Activated naive CD4-positive, alpha-beta T cell treated with Interleukin-2 at 50 U/mL for 16 hours (primary cell): ENCODE results near the gene FAM25G.
"Not testable (repeated sequence)": the region's sequence is repeated elsewhere in the genome, so short reads cannot be mapped to it uniquely, and the experiment has no call there.

ENCODE experiments used
- DNase-seq: peaks from one replicate; pipeline ENCODE4 v3.0.0-alpha.2; 2020

Gene FAM25G

GRCh38 chr10:47462577-47463358 lies 28.7 kb downstream of the FAM25G start:
- DNase-seq: not testable (repeated sequence)

GRCh38 chr10:47461261-47461687 lies 30.2 kb downstream of the FAM25G start:
- DNase-seq: not testable (repeated sequence)

GRCh38 chr10:47458466-47459154 lies 32.9 kb downstream of the FAM25G start:
- no peak for DNase-seq

- DNase-seq: no peak
Observed at GRCh38 chr10:47457826-47458225, 33.7 kb downstream of the FAM25G start.

- no peak for DNase-seq
Observed at GRCh38 chr10:47457528-47457820, 34.0 kb downstream of the FAM25G start.

GRCh38 chr10:47456794-47457527 lies 34.5 kb downstream of the FAM25G start:
- no peak for DNase-seq

GRCh38 chr10:47456079-47456785 lies 35.3 kb downstream of the FAM25G start:
- DNase-seq: no peak

GRCh38 chr10:47455350-47456078 lies 36.0 kb downstream of the FAM25G start:
- not testable (repeated sequence) for DNase-seq

- DNase-seq: no peak
Observed at GRCh38 chr10:47454780-47455058, 36.8 kb downstream of the FAM25G start.

GRCh38 chr10:47454008-47454779 lies 37.3 kb downstream of the FAM25G start:
- no peak for DNase-seq

GRCh38 chr10:47453141-47454007 lies 38.1 kb downstream of the FAM25G start:
- no peak for DNase-seq

GRCh38 chr10:47452495-47453140 lies 38.9 kb downstream of the FAM25G start:
- DNase-seq: no peak

GRCh38 chr10:47451998-47452494 lies 39.5 kb downstream of the FAM25G start:
- no peak for DNase-seq

- no peak for DNase-seq
Observed at GRCh38 chr10:47451273-47451997, 40.1 kb downstream of the FAM25G start.

- no peak for DNase-seq
Observed at GRCh38 chr10:47450442-47450841, 41.1 kb downstream of the FAM25G start.

- DNase-seq: no peak
Observed at GRCh38 chr10:47449979-47450378, 41.5 kb downstream of the FAM25G start.

- no peak for DNase-seq
Observed at GRCh38 chr10:47449102-47449978, 42.2 kb downstream of the FAM25G start.

- no peak for DNase-seq
Observed at GRCh38 chr10:47447705-47448104, 43.8 kb downstream of the FAM25G start.
